Keratinocyte (primary cell): ENCODE data around the gene EIF3D.

Experiments used
- CTCF ChIP-seq, 3 experiments: IDR thresholded peaks in 1 of 3; conservative IDR thresholded peaks in 1 of 3; optimal IDR thresholded peaks in 1 of 3; 2 replicates in 2 of 3; 3 replicates in 1 of 3; pipeline versions ENCODE3 to v1.5.1; 2011; ENCODE audit warnings: low read length in 3 of 3, mild to moderate bottlenecking in 3 of 3, moderate library complexity in 2 of 3, control low read depth in 1 of 3, inconsistent platforms in 1 of 3; ENCODE audit not compliant: insufficient read depth in 2 of 3; ENCODE audit errors: extremely low read depth in 1 of 3
- EZH2 ChIP-seq: IDR thresholded peaks from one replicate; pipeline ENCODE4 v1.6.1; 2012; ENCODE audit warnings: inconsistent platforms, mild to moderate bottlenecking, low read length, moderate library complexity

GRCh38 chr22:36467946-36468345 is 61.0 kb downstream of the EIF3D start:
- TF ChIP-seq CTCF (optimal IDR thresholded peaks at IDR 0.05 in 1 of 3, IDR thresholded peaks at IDR 0.05 in 1 of 3, conservative IDR thresholded peaks at IDR 0.05 in 1 of 3; ENCODE audit: extremely low read depth in 1 of 3, insufficient read depth in 2 of 3, low read length in 3 of 3) (no peak), EZH2 (no peak)
